Measurements from ENCODE around the gene LPCAT4. TPM values are rescaled to one million over a fixed set of nuclear protein-coding genes. Genes with fewer than 3 reads are reported as not detected.

Gene LPCAT4
- total and polyA plus RNA-seq, 7 donors, result 6.7 to 13.1 (median 8.5) TPM

GRCh38 chr15:34336991-34337556 lies 29.9 kb downstream of the LPCAT4 start:
- Histone ChIP-seq H3K27ac (peak overlapping the region; percentile 91), H3K4me3 (peak overlapping the region; percentile 78), H3K36me3 (ENCODE audit: insufficient read depth in 1 of 2, low read depth in 1 of 2) (peaks cover 0 to 29% of the 10 kb centered on the region in 2 donors), H3K9me3 (no peaks in the 10 kb centered on the region), H3K27me3 (ENCODE audit: insufficient read depth in 3 of 3, low read length in 2 of 3) (no peaks in the 10 kb centered on the region), H3K4me1 (peaks cover 41% of the 10 kb centered on the region)
- intact Hi-C loops (cut with DNase I), result no loop called here
- TF ChIP-seq, protein P1, sequence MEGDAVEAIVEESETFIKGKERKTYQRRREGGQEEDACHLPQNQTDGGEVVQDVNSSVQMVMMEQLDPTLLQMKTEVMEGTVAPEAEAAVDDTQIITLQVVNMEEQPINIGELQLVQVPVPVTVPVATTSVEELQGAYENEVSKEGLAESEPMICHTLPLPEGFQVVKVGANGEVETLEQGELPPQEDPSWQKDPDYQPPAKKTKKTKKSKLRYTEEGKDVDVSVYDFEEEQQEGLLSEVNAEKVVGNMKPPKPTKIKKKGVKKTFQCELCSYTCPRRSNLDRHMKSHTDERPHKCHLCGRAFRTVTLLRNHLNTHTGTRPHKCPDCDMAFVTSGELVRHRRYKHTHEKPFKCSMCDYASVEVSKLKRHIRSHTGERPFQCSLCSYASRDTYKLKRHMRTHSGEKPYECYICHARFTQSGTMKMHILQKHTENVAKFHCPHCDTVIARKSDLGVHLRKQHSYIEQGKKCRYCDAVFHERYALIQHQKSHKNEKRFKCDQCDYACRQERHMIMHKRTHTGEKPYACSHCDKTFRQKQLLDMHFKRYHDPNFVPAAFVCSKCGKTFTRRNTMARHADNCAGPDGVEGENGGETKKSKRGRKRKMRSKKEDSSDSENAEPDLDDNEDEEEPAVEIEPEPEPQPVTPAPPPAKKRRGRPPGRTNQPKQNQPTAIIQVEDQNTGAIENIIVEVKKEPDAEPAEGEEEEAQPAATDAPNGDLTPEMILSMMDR (IDR thresholded peaks at IDR 0.05), result no peak
- ATAC-seq (peak in 2 of 4 donors; percentile 42 to 45), DNase-seq (no peak)
- WGBS, 3 donors, result 1 to 2% (median 1%) methylated on average over 26 of the region's 26 CpGs

GRCh38 chr15:34336231-34336990 lies 30.6 kb downstream of the LPCAT4 start:
- Histone ChIP-seq H3K4me3 (peak overlapping the region; percentile 78), H3K4me1 (peaks cover 34% of the 10 kb centered on the region), H3K36me3 (ENCODE audit: insufficient read depth in 1 of 2, low read depth in 1 of 2) (peaks cover 0 to 28% of the 10 kb centered on the region in 2 donors), H3K27me3 (ENCODE audit: insufficient read depth in 3 of 3, low read length in 2 of 3) (no peaks in the 10 kb centered on the region), H3K9me3 (no peaks in the 10 kb centered on the region), H3K27ac (peak overlapping the region; percentile 91)
- ATAC-seq, result no peak
- intact Hi-C loops (cut with DNase I), result no loop called here
- TF ChIP-seq, protein P1 (IDR thresholded peaks at IDR 0.05), result no peak
- 78 to 83% (median 81%) methylated on average over 16 of the region's 16 CpGs for WGBS, 3 donors
- no peak for DNase-seq

DNA sequence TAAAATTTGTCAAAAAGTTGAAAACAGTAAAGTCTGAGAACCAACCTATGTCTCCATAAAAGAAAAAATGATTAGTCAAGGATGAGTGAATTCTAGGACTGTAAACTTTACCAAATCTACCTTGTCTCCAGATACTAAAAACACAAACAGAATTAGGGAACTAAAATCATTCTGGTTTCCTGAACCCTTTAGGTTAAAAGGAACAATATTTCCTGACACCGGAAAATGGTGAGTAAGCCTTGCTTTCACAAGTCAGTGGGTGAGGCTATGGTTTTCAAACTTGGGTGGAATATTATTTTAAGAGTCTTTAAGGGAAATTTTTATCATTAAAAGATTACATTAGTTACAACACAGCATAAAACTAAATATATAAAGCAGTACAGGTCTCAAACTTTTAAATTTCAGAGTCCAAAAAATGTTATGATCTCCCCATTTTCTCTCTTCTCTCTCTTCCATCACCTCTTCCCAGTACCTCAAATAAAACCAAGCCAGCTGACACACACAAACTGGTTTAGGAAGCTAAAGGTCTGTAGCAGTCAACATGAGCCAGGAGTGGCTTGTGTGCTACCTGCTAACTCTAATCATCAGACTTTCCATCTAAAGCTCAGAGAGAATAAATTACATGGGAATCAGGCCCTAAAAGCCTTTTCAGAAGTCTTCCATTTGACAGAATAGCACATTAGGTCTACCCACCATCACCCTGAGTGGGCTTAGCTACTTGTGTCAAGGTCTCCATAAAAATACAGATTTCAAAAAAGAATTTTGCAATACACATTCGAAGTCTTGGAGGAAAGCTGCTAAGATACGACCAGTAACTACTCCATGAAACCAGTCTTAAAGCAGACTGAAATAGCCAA lies 31.6 kb downstream of the LPCAT4 start:
- Histone ChIP-seq H3K36me3 (ENCODE audit: insufficient read depth in 1 of 2, low read depth in 1 of 2) (peaks cover 0 to 22% of the 10 kb centered on the region in 2 donors), H3K4me1 (peaks cover 32% of the 10 kb centered on the region), H3K27ac (peak overlapping the region; percentile 91), H3K27me3 (ENCODE audit: insufficient read depth in 3 of 3, low read length in 2 of 3) (no peaks in the 10 kb centered on the region), H3K9me3 (no peaks in the 10 kb centered on the region), H3K4me3 (peak overlapping the region; percentile 78)
- ATAC-seq (no peak), DNase-seq (no peak)
- WGBS, 3 donors, result 72 to 86% (median 82%) methylated on average over 3 of the region's 3 CpGs
- TF ChIP-seq, protein P1 (IDR thresholded peaks at IDR 0.05), result no peak
- intact Hi-C loops (cut with DNase I), result no loop called here

- TF ChIP-seq, protein P1 (IDR thresholded peaks at IDR 0.05), result no peak
- DNase-seq (no peak), ATAC-seq (no peak)
- H3K9me3 ChIP-seq, result no peaks in the 10 kb centered on the region
- 32 to 61% (median 41%) methylated on average over 4 of the region's 4 CpGs for WGBS, 3 donors
- peaks cover 32% of the 10 kb centered on the region for H3K4me1 ChIP-seq
- no peaks in the 10 kb centered on the region for H3K27me3 ChIP-seq (ENCODE audit: insufficient read depth in 3 of 3, low read length in 2 of 3)
- peak overlapping the region; percentile 91 for H3K27ac ChIP-seq
- intact Hi-C loops (cut with DNase I), result no loop called here
- H3K36me3 ChIP-seq (ENCODE audit: insufficient read depth in 1 of 2, low read depth in 1 of 2), result peaks cover 0 to 15% of the 10 kb centered on the region in 2 donors
- peak overlapping the region; percentile 78 for H3K4me3 ChIP-seq
Measured at GRCh38 chr15:34334672-34335071, 32.3 kb downstream of the LPCAT4 start.

All from psoas muscle (tissue), 8 donors.